Activated CD8-positive, alpha-beta T cell treated with anti-CD3 and anti-CD28 coated beads for 36 hours (primary cell): ENCODE measurements around the gene KLHDC3. TPM values are rescaled to one million over a fixed set of nuclear protein-coding genes. Genes with fewer than 3 reads are reported as not detected.
"Not testable (repeated sequence)": the region's sequence is repeated elsewhere in the genome, so short reads cannot be mapped to it uniquely, and the experiment has no call there.

Experiments used
- ATAC-seq: fragments of 200-7000 bp; cut with Tn5 transposase; one replicate; pipeline ENCODE4 v1.10.0; 2021; ENCODE audit warnings: mild to moderate bottlenecking, moderate library complexity
- CTCF ChIA-PET: fragments of 350-600 bp; sonication (Branson Sonifier 250); formaldehyde crosslinking; loops from one replicate; lab custom pipeline; 2021; ENCODE audit warnings: antibody characterized with exemption; lab: Charles Lee
- POLR2A ChIA-PET: fragments of 350-600 bp; sonication (Branson Sonifier 250); formaldehyde crosslinking; loops from one replicate; lab custom pipeline; 2021; ENCODE audit warnings: antibody characterized with exemption; lab: Charles Lee
- DNase-seq: peaks from one replicate; pipeline ENCODE4 v3.0.0-alpha.2; 2020
- H3K27ac Mint-ChIP-seq: one replicate; pipeline ENCODE4 v1.8.0; 2021; ENCODE audit warnings: mild to moderate bottlenecking, mixed read lengths
- H3K27me3 Mint-ChIP-seq: one replicate; pipeline ENCODE4 v1.8.0; 2021; ENCODE audit warnings: mixed read lengths
- H3K36me3 Mint-ChIP-seq: one replicate; pipeline ENCODE4 v1.8.0; 2021; ENCODE audit warnings: low read depth, mixed read lengths
- H3K4me1 Mint-ChIP-seq: one replicate; pipeline ENCODE4 v1.8.0; 2021; ENCODE audit warnings: low read depth, mixed read lengths
- H3K4me3 Mint-ChIP-seq: one replicate; pipeline ENCODE4 v1.8.0; 2021; ENCODE audit warnings: mild to moderate bottlenecking, moderate library complexity, mixed read lengths
- H3K9me3 Mint-ChIP-seq: one replicate; pipeline ENCODE4 v1.8.0; 2021; ENCODE audit warnings: mixed read lengths
- CTCF ChIP-seq: fragments of 200-600 bp; IDR thresholded peaks from one replicate; pipeline ENCODE4 v1.8.0; 2022; ENCODE audit warnings: antibody characterized with exemption, mild to moderate bottlenecking
- intact Hi-C: fragments of 100-400 bp; cut with micrococcal nuclease; formaldehyde crosslinking; loops from one replicate; pipeline ENCODE4 v1.10.0; 2022
- total RNA-seq, 2 experiments: library from RNA; stranded (reverse); gene quantifications; one replicate each; pipeline ENCODE4 v1.2.3, GENCODE V29; 2021

KLHDC3 gene
- total RNA-seq, 2 experiments from 2014 or later = 58.6 to 64.0 TPM

- H3K27ac Mint-ChIP-seq = no peak overlapping the region
- no peaks in the 10 kb centered on the region for H3K9me3 Mint-ChIP-seq
Measured at GRCh38 chr6:43038727-43039126, 24.7 kb downstream of the KLHDC3 start.

GRCh38 chr6:43040542-43041257, 26.7 kb downstream of the KLHDC3 start:
- Mint-ChIP-seq H3K27ac (no peak overlapping the region), H3K4me1 (no peaks in the 10 kb centered on the region), H3K36me3 (peaks cover 14% of the 10 kb centered on the region), H3K27me3 (no peaks in the 10 kb centered on the region), H3K4me3 (no peak overlapping the region), H3K9me3 (no peaks in the 10 kb centered on the region)
- intact Hi-C loops = no loop called here
- ChIA-PET CTCF (interaction anchor here (1.6 kb wide), 1 partner anchor 103 kb away, joined by 6 read pairs; no protein-coding TSS in a partner anchor), POLR2A (interaction anchor here (0.6 to 1.5 kb wide), 2 partner anchors 14 to 37 kb away, joined by 3 to 6 read pairs; partner anchors contain the start of gene CUL7)
- ATAC-seq (no peak), DNase-seq (no peak)
- TF ChIP-seq CTCF = no peak

More at GRCh38 chr6:43038727-43039126, 24.7 kb downstream of the KLHDC3 start:
- ATAC-seq (no peak), DNase-seq (no peak)
- intact Hi-C loops = no loop called here
- ChIA-PET CTCF (interaction anchor here (1.1 to 1.6 kb wide), 2 partner anchors 9 to 105 kb away, joined by 3 to 6 read pairs; no protein-coding TSS in a partner anchor), POLR2A (interaction anchor here (0.9 to 1.1 kb wide), 2 partner anchors 59 to 73 kb away, joined by 3 read pairs; no protein-coding TSS in a partner anchor)
- Mint-ChIP-seq H3K27me3 (no peaks in the 10 kb centered on the region), H3K36me3 (peaks cover 19% of the 10 kb centered on the region), H3K4me3 (no peak overlapping the region), H3K4me1 (no peaks in the 10 kb centered on the region)
- no peak for TF ChIP-seq CTCF

- H3K27me3 Mint-ChIP-seq, H3K4me1 Mint-ChIP-seq, DNase-seq, H3K4me3 Mint-ChIP-seq, H3K9me3 Mint-ChIP-seq, ATAC-seq, H3K27ac Mint-ChIP-seq, intact Hi-C loops, CTCF ChIA-PET: not testable (repeated sequence)
- POLR2A ChIA-PET = interaction anchor here (1.5 kb wide), 2 partner anchors 10 to 13 kb away, joined by 5 to 6 read pairs; partner anchors contain the start of gene CUL7
- peaks cover 17% of the 10 kb centered on the region for H3K36me3 Mint-ChIP-seq
Measured at GRCh38 chr6:43041475-43041874, 27.4 kb downstream of the KLHDC3 start.

- no peak overlapping the region for H3K27ac Mint-ChIP-seq
- no peaks in the 10 kb centered on the region for H3K9me3 Mint-ChIP-seq
- no peak for TF ChIP-seq CTCF
- ATAC-seq = no peak
- H3K27me3 Mint-ChIP-seq = no peaks in the 10 kb centered on the region
- H3K36me3 Mint-ChIP-seq = peaks cover 18% of the 10 kb centered on the region
- intact Hi-C loops = no loop called here
- ChIA-PET CTCF (no interaction called here), POLR2A (no interaction called here)
- no peaks in the 10 kb centered on the region for H3K4me1 Mint-ChIP-seq
- no peak for DNase-seq
- H3K4me3 Mint-ChIP-seq = no peak overlapping the region
Measured at GRCh38 chr6:43043310-43043709, 29.3 kb downstream of the KLHDC3 start.

- no peak for ATAC-seq
- H3K4me1 Mint-ChIP-seq = peaks cover under 1% of the 10 kb centered on the region
- no peak for DNase-seq
- H3K4me3 Mint-ChIP-seq = no peak overlapping the region
- H3K9me3 Mint-ChIP-seq = no peaks in the 10 kb centered on the region
- intact Hi-C loops = no loop called here
- H3K27ac Mint-ChIP-seq = no peak overlapping the region
- H3K27me3 Mint-ChIP-seq = no peaks in the 10 kb centered on the region
- TF ChIP-seq CTCF = no peak
- H3K36me3 Mint-ChIP-seq = peaks cover 18% of the 10 kb centered on the region
- ChIA-PET POLR2A (interaction anchor here (0.6 kb wide), 2 partner anchors 43 to 66 kb away, joined by 3 read pairs; no protein-coding TSS in a partner anchor), CTCF (no interaction called here)
Measured at GRCh38 chr6:43045371-43045930, 31.4 kb downstream of the KLHDC3 start.
